GM12801 (cell line): ENCODE measurements around the gene NRIP1.

Experiments
- TF ChIP-seq, protein P1 (sequence below): IDR thresholded peaks from one replicate; pipeline ENCODE4 v1.5.1; 2011; ENCODE audit warnings: control low read depth; ENCODE audit not compliant: insufficient read length; ENCODE audit errors: extremely low read depth

Gene NRIP1

GRCh38 chr21:14981246-14981645, 83.6 kb downstream of the NRIP1 start:
- TF ChIP-seq, protein P1, sequence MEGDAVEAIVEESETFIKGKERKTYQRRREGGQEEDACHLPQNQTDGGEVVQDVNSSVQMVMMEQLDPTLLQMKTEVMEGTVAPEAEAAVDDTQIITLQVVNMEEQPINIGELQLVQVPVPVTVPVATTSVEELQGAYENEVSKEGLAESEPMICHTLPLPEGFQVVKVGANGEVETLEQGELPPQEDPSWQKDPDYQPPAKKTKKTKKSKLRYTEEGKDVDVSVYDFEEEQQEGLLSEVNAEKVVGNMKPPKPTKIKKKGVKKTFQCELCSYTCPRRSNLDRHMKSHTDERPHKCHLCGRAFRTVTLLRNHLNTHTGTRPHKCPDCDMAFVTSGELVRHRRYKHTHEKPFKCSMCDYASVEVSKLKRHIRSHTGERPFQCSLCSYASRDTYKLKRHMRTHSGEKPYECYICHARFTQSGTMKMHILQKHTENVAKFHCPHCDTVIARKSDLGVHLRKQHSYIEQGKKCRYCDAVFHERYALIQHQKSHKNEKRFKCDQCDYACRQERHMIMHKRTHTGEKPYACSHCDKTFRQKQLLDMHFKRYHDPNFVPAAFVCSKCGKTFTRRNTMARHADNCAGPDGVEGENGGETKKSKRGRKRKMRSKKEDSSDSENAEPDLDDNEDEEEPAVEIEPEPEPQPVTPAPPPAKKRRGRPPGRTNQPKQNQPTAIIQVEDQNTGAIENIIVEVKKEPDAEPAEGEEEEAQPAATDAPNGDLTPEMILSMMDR, result no peak

- TF ChIP-seq, protein P1, result no peak
Measured at GRCh38 chr21:14979264-14979663, 85.5 kb downstream of the NRIP1 start.

- TF ChIP-seq, protein P1, result no peak
Measured at GRCh38 chr21:14977814-14978213, 87.0 kb downstream of the NRIP1 start.

GRCh38 chr21:14975136-14975919, 89.5 kb downstream of the NRIP1 start:
- TF ChIP-seq, protein P1, result no peak

- TF ChIP-seq, protein P1, result no peak
Measured at GRCh38 chr21:14972678-14973077, 92.1 kb downstream of the NRIP1 start.

DNA sequence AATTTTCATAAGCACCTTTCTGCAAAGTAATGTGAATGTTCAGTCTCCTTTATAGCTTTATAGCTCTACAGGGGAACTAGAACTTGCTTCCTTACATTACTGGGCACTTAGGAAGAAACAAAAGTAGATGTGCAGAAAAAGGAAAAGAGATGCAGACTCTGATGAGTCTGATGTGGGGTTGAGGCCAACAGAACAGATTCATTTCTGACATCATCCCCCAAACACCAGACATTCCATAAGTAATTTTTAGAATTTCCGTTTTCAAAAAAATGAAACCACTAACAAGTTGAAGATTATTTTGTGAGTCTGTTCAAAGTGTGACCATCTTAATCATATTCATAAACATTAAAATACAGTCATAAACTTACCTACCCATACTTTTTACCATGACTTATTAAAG, 96.0 kb downstream of the NRIP1 start:
- TF ChIP-seq, protein P1, result no peak

- TF ChIP-seq, protein P1, result no peak
Measured at GRCh38 chr21:14968029-14968428, 96.8 kb downstream of the NRIP1 start.
